ENCODE measurements around the gene GLIS2. TPM values are rescaled to one million over a fixed set of nuclear protein-coding genes. Genes with fewer than 3 reads are reported as not detected.
A peak's percentile ranks its signal among the peaks of the same experiment; 100 is the strongest.
"Not testable (repeated sequence)": the region's sequence is repeated elsewhere in the genome, so short reads cannot be mapped to it uniquely, and the experiment has no call there.

GLIS2 gene
- total RNA-seq, 1 donor from 2014 or later = 0.20 TPM

DNA sequence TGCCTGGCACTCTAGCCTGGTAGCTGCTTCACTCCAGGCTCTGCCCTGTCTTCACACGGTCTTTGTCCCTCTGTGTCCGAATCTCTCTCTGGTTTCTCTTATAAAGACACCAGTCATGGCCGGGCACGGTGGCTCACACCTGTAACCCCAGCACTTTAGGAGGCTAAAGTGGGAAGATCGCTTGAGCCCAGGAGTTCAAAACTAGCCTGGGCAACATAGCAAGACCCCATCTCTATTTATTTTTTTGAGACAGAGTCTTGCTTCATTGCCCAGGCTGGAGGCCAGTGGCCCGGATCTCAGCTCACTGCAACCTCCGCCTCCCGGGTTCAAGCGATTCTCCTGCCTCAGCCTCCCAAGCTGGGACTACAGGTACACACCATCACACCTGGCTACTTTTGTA, 17.8 kb downstream of the GLIS2 start:
- DNase-seq (ENCODE audit: low read depth in 2 of 2) = not testable (repeated sequence)

DNA sequence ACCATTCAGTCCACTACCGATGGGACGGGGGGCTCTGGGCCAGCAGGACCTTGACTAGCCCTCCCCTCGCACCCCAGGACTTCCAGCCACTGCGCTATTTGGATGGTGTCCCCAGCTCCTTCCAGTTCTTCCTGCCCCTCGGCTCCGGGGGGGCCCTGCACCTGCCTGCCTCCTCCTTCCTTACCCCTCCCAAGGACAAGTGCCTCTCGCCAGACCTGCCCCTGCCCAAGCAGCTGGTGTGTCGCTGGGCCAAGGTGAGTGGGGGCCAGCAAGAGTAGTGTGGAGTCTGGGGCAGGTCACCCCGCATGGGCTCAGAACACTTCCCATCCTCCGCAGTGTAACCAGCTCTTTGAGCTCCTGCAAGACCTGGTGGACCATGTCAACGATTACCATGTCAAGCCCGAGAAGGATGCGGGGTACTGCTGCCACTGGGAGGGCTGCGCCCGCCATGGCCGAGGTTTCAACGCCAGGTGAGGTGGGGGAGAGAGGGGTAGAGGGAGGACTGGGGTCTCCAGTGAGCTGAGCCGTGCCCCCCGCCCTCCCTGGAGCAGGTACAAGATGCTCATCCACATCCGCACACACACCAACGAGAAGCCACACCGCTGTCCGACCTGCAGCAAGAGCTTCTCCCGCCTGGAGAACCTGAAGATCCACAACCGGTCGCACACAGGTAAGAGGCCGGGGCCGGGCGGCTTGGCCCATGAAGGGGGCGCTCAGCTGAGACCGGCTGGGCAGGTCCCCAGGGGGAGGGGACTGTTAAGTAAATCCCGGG, 19.0 kb downstream of the GLIS2 start:
- no peak for DNase-seq (ENCODE audit: low read depth in 2 of 2)

- DNase-seq (ENCODE audit: low read depth in 2 of 2) = no peak
Measured at GRCh38 chr16:4336701-4337539, 21.1 kb downstream of the GLIS2 start.

GRCh38 chr16:4337540-4338088, 21.7 kb downstream of the GLIS2 start:
- DNase-seq (ENCODE audit: low read depth in 2 of 2) = no peak

DNA sequence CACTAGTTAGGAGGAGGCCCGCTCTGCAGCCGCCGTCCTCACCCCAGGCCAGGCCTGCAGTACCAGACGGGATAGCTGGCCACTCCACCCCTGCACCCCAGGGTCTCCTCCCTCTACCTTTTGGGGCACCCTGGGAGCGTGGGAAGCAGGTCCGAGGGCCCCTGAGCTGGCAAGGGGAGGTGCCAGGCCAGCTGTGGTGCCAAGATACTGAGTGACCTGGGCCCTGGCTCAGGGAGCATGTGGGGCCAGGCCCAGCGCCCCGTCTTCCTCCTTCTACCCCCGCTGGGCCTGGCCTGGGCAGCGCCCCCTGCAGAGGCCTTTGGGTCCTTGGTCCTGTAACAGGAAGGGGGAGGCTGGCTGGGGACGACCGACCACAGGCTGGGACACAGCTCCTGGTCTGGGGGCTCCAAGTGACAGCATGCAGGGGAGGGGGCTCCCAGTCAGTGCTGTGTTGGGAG, 22.3 kb downstream of the GLIS2 start:
- no peak for DNase-seq (ENCODE audit: low read depth in 2 of 2)

DNA sequence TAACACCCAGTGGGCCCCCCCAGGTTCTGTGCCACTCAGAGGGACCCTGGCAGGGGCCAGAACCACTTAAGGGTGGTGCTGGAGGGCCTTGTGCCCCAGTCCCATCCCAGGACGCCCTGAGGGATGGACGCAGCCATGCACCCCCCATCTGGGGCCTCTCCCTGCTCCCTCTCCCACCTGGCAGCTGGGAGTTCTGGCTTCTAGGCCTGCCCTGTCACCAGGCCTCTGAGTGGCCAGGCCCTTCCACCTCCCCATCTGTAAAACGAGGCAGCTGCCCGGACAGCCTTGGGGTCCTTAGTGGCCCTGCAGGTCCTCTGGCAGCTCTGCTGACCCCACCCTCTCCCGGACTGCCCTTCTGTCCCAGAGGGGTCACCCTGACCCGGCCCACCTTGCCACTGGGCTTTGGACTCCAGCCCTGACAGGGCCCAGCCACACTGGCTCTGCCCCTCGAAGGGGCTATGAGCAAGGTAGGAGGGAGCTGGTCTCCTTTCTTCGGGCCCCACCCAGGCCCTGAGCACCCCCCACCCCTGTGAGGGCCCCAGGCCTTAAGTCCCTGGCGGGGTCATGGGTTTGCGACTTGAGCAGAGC, 22.9 kb downstream of the GLIS2 start:
- no peak for DNase-seq (ENCODE audit: low read depth in 2 of 2)

DNA sequence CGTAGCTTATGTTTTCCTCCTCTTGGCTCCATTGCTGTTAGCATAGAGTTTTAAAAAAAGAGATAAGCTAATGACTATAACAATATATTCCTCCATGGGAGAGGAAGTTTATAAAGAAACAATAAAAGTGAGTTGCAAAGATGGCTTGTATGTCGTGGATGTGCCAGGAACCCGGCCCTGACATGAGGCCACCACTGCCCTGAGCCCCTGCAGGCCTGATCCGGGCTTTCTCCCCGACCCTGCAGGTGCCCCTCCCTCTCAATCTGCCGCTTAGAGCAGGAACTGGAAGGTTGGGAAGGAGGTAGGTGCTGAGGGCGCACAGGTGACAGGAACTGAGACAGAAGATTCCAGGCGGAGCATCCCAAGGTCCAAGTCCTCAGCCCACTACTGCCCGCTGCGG, 23.6 kb downstream of the GLIS2 start:
- no peak for DNase-seq (ENCODE audit: low read depth in 2 of 2)

- DNase-seq (ENCODE audit: low read depth in 2 of 2) = peak; percentile 66 to 72
Measured at GRCh38 chr16:4339909-4340308, 24.0 kb downstream of the GLIS2 start.

DNA sequence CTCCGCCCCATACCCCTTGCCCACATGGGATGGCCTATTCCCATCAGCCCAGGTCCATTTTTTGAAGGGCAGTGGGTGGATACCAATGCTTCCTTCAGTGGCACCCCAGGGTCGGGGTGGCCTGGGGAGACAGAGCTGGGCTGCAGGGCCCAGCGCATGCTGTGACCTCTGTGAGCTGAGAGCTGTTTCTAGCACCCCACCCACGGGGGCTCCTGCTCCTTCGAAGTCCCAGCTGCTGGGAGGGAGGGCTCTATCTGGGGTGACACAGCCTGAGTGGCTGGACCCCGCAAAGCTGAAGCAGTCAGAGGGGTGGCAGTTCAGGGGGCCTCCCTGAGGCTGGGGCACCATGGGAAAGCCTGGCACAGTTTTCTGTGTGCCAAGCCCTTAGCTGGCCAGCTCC, 24.6 kb downstream of the GLIS2 start:
- no peak for DNase-seq (ENCODE audit: low read depth in 2 of 2)

DNA sequence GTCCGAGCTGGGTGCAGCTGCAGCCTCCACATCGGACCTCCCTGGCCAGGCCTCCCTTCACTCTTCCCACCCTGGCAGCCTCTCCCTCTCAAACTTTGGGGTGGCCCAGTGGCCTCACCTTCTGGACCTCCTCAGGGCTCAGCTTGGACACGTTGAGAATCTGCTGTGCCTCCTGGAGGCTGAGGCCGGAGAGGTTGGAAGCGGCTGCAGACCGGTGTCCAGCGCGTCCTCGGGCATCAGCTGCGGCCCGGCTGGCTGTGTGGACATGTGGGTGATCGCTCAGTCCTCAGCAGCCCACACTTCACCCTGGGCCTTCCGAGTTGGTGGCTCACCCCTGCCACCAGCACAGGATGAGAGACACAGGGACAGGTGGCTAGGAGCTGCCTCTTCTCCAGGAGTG, 25.4 kb downstream of the GLIS2 start:
- DNase-seq (ENCODE audit: low read depth in 2 of 2) = no peak

DNA sequence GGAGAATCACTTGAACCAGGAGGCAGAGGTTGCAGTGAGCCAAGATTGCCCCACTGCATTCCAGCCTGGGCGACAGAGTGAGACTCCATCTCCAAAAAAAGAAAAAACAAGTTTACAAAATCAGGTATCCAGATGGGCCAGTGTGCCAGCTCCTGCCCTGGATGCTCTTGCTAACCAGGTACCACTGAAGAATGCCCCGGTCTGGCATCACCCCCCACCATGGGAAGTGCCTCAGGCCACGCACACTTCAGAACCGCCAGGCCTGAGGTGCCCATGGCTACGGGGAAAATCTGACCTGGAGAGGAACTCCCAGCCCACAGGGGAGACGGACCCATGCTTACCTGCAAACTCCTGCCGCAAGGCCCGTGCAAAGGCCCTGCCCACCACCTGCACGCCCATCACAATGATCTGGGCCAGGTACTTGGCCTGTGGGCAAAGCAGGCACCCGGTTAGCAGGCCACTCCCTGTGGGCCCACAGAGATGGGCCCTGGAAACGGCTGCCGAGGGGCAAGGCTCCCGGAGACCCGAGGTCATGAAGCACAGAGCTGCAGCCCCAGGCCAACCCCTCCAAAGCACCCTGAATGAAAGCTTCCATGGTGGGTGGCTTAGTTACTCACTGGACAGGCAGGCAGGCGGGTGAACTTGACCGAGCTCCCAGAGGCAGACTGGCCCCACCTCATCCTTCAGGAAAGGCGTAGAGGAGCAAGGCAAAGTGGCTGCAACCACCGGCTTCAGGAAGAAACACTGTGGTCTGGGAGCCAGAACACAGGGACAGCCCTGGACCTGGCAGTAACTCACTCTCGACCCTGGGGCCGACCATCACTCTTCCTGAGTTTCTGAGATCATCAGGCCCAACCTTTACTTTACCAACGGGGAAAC, 27.2 kb downstream of the GLIS2 start:
- peak in 1 of 2 donors; percentile 47 for DNase-seq (ENCODE audit: low read depth in 2 of 2)

GRCh38 chr16:4344300-4344982, 28.6 kb downstream of the GLIS2 start:
- not testable (repeated sequence) for DNase-seq (ENCODE audit: low read depth in 2 of 2)

GRCh38 chr16:4344983-4345835, 29.3 kb downstream of the GLIS2 start:
- peak in 1 of 2 donors; percentile 47 for DNase-seq (ENCODE audit: low read depth in 2 of 2)

DNA sequence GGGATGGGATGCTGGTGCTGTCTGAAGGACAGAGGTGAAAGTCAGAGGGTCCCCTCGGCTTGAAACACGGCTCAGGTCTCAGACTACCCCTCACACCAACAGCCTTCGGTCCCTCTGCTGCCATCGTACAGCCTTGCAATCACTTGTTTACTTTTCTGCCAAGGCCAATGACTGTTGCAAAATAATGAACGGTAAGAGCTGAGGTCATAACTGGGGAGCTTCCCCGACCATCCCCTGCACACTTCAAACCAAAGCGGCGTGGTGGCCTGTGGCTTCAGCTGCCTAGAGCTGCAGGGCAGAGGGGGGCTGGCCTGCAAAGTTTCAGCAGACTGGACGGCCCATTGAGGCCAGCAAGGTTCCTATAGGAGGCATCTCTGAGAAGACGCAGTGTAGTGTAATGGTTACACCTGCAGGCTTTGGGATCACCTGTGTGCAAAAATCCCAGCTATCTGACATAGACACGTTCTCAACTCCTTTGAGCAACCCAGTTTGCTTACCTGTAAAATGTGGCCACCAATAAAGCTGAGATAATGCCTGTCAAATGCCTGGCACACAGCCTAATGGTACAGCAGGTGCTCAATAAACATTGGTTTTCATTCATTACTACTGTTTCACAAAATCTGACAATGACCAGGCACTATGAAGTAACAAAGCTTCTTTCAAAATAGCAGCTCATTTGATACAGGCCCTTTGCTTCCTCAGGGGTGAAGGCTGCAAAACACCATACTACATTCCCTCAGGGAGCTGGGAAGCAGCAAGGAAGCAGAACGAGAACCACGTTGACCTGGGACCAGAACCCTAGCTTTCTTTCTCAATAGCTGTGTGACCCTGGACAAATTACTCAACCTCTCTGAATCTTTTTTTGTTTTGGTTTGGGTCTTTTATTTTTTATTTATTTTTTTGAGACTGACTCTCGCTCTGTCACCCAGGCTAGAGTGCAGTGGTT, 30.2 kb downstream of the GLIS2 start:
- no peak for DNase-seq (ENCODE audit: low read depth in 2 of 2)

DNA sequence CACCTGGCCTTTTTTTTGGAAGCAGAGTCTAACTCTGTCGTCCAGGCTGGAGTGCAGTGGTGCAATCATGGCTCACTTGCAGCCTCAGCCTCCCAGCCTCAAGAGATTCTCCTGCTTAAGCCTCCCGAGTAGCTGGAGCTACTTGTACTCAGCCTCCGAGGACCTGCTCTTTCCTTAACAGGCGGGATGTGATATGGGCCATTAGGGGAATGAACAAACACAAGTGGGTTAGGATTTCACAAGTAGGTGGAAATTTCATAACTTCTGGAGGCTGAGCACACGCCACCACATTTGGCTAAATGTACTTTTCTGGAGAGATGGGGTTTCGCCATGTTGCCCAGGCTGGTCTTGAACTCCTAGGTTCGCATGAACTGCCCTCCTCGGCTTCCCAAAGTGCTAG, 31.1 kb downstream of the GLIS2 start:
- DNase-seq (ENCODE audit: low read depth in 2 of 2) = no peak

GRCh38 chr16:4347765-4348509, 32.1 kb downstream of the GLIS2 start:
- no peak for DNase-seq (ENCODE audit: low read depth in 2 of 2)

DNA sequence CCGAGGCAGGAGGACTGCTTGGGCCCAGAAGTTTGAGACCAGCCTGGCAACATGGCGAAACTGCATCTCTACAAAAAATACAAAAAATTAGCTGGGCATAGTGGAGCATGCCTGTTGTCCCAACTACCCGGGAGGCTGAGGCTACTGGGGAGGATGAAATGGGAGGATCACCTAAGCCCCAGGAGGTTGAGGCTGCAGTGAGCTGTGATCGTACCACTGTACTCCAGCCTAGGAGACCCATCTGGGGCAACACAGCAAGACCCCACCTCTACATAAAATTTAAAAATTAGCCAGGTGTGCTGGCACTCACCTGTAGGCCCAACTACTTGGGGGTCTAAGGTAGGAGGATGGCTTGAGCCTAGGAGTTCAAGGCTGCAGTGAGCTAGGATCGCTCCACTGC, 33.5 kb downstream of the GLIS2 start:
- no peak for DNase-seq (ENCODE audit: low read depth in 2 of 2)

GRCh38 chr16:4350365-4350786, 34.5 kb downstream of the GLIS2 start:
- DNase-seq (ENCODE audit: low read depth in 2 of 2) = no peak
